Hepatocyte (in vitro differentiated cells): ENCODE data around the gene CRACR2A.

ENCODE experiments used
- CTCF ChIP-seq: fragments of 200-600 bp; sonication (generic); IDR thresholded peaks from 2 replicates; pipeline ENCODE4 v1.5.1; 2016; ENCODE audit warnings: antibody characterized with exemption, mild to moderate bottlenecking; ENCODE audit not compliant: poor library complexity
- EZH2 ChIP-seq: fragments of 200-600 bp; sonication (generic); IDR thresholded peaks from 2 replicates; pipeline ENCODE4 v1.6.1; 2016; ENCODE audit warnings: antibody characterized with exemption, mild to moderate bottlenecking, borderline replicate concordance

GRCh38 chr12:3624273-3624672 is 128.6 kb downstream of the CRACR2A start:
- TF ChIP-seq CTCF: no peak
- TF ChIP-seq EZH2: no peak
